GM12878 (cell line): Measurements from ENCODE around the gene TMEM121B. TPM values are rescaled to one million over a fixed set of nuclear protein-coding genes. Genes with fewer than 3 reads are reported as not detected.

ENCODE experiments used
- ATAC-seq: fragments of 200-7000 bp; cut with Tn5 transposase; 3 replicates; pipeline ENCODE4 v1.9.1; 2020; ENCODE audit warnings: mild to moderate bottlenecking, moderate library complexity
- BruUV-seq: library from RNA; stranded (reverse); fragments of 400-500 nt; replicated peaks from 2 replicates; lab custom pipeline; 2021; lab: Mats Ljungman, UMichigan
- CTCF ChIA-PET: fragments of 300-600 bp; sonication (Branson Sonifier 250); formaldehyde crosslinking; extraction: SDS; loops from one replicate; lab custom pipeline; 2021; ENCODE audit warnings: inconsistent platforms; lab: Yijun Ruan, JAX
- POLR2A ChIA-PET: fragments of 350-600 bp; formaldehyde crosslinking; extraction: SDS; loops from one replicate; lab custom pipeline; 2021; ENCODE audit warnings: inconsistent platforms; lab: Charles Lee
- RAD21 ChIA-PET: fragments of 300-600 bp; sonication (Branson Sonifier 250); formaldehyde crosslinking; loops from one replicate; lab custom pipeline; 2023; ENCODE audit warnings: antibody characterized with exemption; ENCODE audit not compliant: unreplicated experiment; lab: Charles Lee
- SMC1A ChIA-PET: fragments of 300-600 bp; sonication (Branson Sonifier 250); formaldehyde crosslinking; loops from one replicate; lab custom pipeline; 2023; ENCODE audit not compliant: unreplicated experiment, uncharacterized antibody; lab: Charles Lee
- DNase-seq: peaks from one replicate; pipeline ENCODE4 v3.0.0-alpha.2; 2011; ENCODE audit warnings: low read depth, low spot score
- FAIRE-seq: peaks from 3 replicates; lab custom pipeline; 2011; peaks lifted over from hg19 to GRCh38; lab: Jason Lieb, UNC
- H2AFZ ChIP-seq: 2 replicates; pipeline ENCODE4 v1.6.0; 2011; ENCODE audit warnings: low read depth, low read length, control low read depth; ENCODE audit not compliant: control insufficient read depth
- H3K27ac ChIP-seq: 2 replicates; pipeline ENCODE4 v1.5.1; 2011; ENCODE audit warnings: control low read depth; ENCODE audit not compliant: control insufficient read depth, insufficient read depth
- H3K27me3 ChIP-seq, 2 experiments: replicated peaks in 1 of 2; 2 replicates each; pipeline versions ENCODE4 v1.6.0 to v1.6.1; 2011; ENCODE audit warnings: low read length in 1 of 2; ENCODE audit not compliant: control insufficient read depth in 2 of 2, insufficient read depth in 2 of 2
- H3K36me3 ChIP-seq, 2 experiments: 2 replicates each; pipeline ENCODE4 v1.5.1; 2011; ENCODE audit warnings: low read length in 1 of 2; ENCODE audit not compliant: control insufficient read depth in 2 of 2, insufficient read depth in 2 of 2
- H3K4me1 ChIP-seq: 2 replicates; pipeline ENCODE4 v1.6.1; 2011; ENCODE audit warnings: mild to moderate bottlenecking, low read length, moderate library complexity, mixed read lengths; ENCODE audit not compliant: control insufficient read depth, insufficient read depth
- H3K4me2 ChIP-seq: 2 replicates; pipeline ENCODE4 v1.6.0; 2011; ENCODE audit warnings: control low read depth; ENCODE audit not compliant: control insufficient read depth, insufficient read depth
- H3K4me3 ChIP-seq: fragments of 200-600 bp; sonication (generic); 2 replicates; pipeline ENCODE4 v1.5.1; 2016
- H3K79me2 ChIP-seq: 2 replicates; pipeline ENCODE4 v1.6.0; 2011; ENCODE audit warnings: low read length; ENCODE audit not compliant: control insufficient read depth, insufficient read depth
- H3K9ac ChIP-seq: 2 replicates; pipeline ENCODE4 v1.8.0; 2011; ENCODE audit warnings: low read length, control low read depth, mixed read lengths; ENCODE audit not compliant: control insufficient read depth, insufficient read depth
- H3K9me3 ChIP-seq: replicated peaks from 3 replicates; pipeline ENCODE4 v1.5.1; 2011; ENCODE audit warnings: mild to moderate bottlenecking, low read length; ENCODE audit not compliant: control insufficient read depth, insufficient read depth
- H4K20me1 ChIP-seq: 2 replicates; pipeline ENCODE4 v1.6.0; 2011; ENCODE audit not compliant: control insufficient read depth, insufficient read depth
- ATF2 ChIP-seq: IDR thresholded peaks from 2 replicates; pipeline ENCODE4 v1.6.1; 2012; ENCODE audit warnings: low read length, inconsistent platforms
- REST ChIP-seq: IDR thresholded peaks from 2 replicates; pipeline ENCODE4 v1.6.1; 2012; ENCODE audit warnings: mild to moderate bottlenecking, low read depth, low read length
- YY1 ChIP-seq: IDR thresholded peaks from 2 replicates; pipeline ENCODE4 v1.6.1; 2011; ENCODE audit warnings: low read depth, mild to moderate bottlenecking, low read length
- WGBS: methylation state at CpG from one replicate; pipeline ENCODE4 v1.1.6; 2016; ENCODE audit warnings: low lambda C conversion rate; ENCODE audit not compliant: insufficient replicate concordance, insufficient coverage; ENCODE audit errors: missing lambda C conversion rate; 5-methylcytosine and 5-hydroxymethylcytosine counted together
- in situ Hi-C: fragments of 300-500 bp; cut with MboI; formaldehyde crosslinking; loops from 9 replicates; pipeline ENCODE4 v1.14.3; 2018; ENCODE audit warnings: mixed read lengths
- intact Hi-C: fragments of 100-400 bp; cut with micrococcal nuclease; formaldehyde crosslinking; loops from one replicate; pipeline ENCODE4 v1.14.2; 2022; ENCODE audit not compliant: unreplicated experiment
- polyA plus RNA-seq, 11 experiments: library from polyadenylated mRNA; depleted of rRNA in 4 of 11; unstranded in 6 of 11; stranded (reverse) in 5 of 11; fragments of >200 nt; fragmentation: Nextera tagmentation in 4 of 11; fragmentation: Illumina TruSeq in 1 of 11; extraction: Ambion mirVana in 4 of 11; extraction: Trizol in 1 of 11; gene quantifications; 1 replicate in 1 of 11; 2 replicates in 10 of 11; pipeline versions ENCODE4 v1.2.1 to v1.2.3, GENCODE V29; 2011 to 2016; ENCODE audit warnings: inconsistent platforms in 2 of 11, missing spikeins in 2 of 11, low read depth in 1 of 11
- total RNA-seq, 4 experiments: library from RNA; depleted of rRNA in 3 of 4; stranded (reverse); fragments of >200 nt in 3 of 4; fragmentation: Illumina TruSeq in 1 of 4; extraction: Trizol in 1 of 4; gene quantifications; 2 replicates each; pipeline versions ENCODE4 v1.2.1 to v1.2.3, GENCODE V29; 2013 to 2021

Gene TMEM121B
- total and polyA plus RNA-seq, 10 of the 15 experiments (the other 5 are each of a cell fraction or from before 2014, with no cell fraction given), result 0.02 to 0.10 (median 0.06) TPM; not detected in 5

- Histone ChIP-seq H3K9ac (no peak overlapping the region), H3K27me3 (peaks cover 4 to 10% of the 10 kb centered on the region in 2 experiments), H4K20me1 (peaks cover 4% of the 10 kb centered on the region; the same call in 1 of the 2 replicates), H3K4me2 (no peak overlapping the region; the same call in 1 of the 2 replicates), H3K79me2 (no peaks in the 10 kb centered on the region), H3K36me3 (no peaks in the 10 kb centered on the region), H3K4me3 (no peak overlapping the region), H3K4me1 (peaks cover 18% of the 10 kb centered on the region), H3K9me3 (no peaks in the 10 kb centered on the region), H3K27ac (no peak overlapping the region), H2AFZ (no peak overlapping the region)
- POLR2A ChIA-PET, result no interaction called here
- 23% methylated on average over 41 of the region's 45 CpGs for WGBS
- BruUV-seq, result no TSS peak
- SMC1A ChIA-PET, result no interaction called here
- TF ChIP-seq REST, result peak; percentile 93
- no peak for TF ChIP-seq ATF2
- 0 out of 2 replicates have a peak, but pooled peaks have one; percentile 15 for TF ChIP-seq YY1
- RAD21 ChIA-PET, result no interaction called here
- DNase-seq (no peak), FAIRE-seq (no peak), ATAC-seq (peak; percentile 53)
- in situ Hi-C loops (no loop called here), intact Hi-C loops (no loop called here)
- CTCF ChIA-PET, result no interaction called here
These were observed 879 bp downstream of the TMEM121B start for GRCh38 chr22:17120281-17120680.
